GM12878 (cell line): ENCODE results near the gene ANTKMT. TPM values are rescaled to one million over a fixed set of nuclear protein-coding genes. Genes with fewer than 3 reads are reported as not detected.

ENCODE experiments used
- ATAC-seq: fragments of 200-7000 bp; cut with Tn5 transposase; 3 replicates; pipeline ENCODE4 v1.9.1; 2020; ENCODE audit warnings: mild to moderate bottlenecking, moderate library complexity
- BruUV-seq: library from RNA; stranded (reverse); fragments of 400-500 nt; replicated peaks from 2 replicates; lab custom pipeline; 2021; lab: Mats Ljungman, UMichigan
- CTCF ChIA-PET: fragments of 300-600 bp; sonication (Branson Sonifier 250); formaldehyde crosslinking; extraction: SDS; loops from one replicate; lab custom pipeline; 2021; ENCODE audit warnings: inconsistent platforms; lab: Yijun Ruan, JAX
- POLR2A ChIA-PET: fragments of 350-600 bp; formaldehyde crosslinking; extraction: SDS; loops from one replicate; lab custom pipeline; 2021; ENCODE audit warnings: inconsistent platforms; lab: Charles Lee
- RAD21 ChIA-PET: fragments of 300-600 bp; sonication (Branson Sonifier 250); formaldehyde crosslinking; loops from one replicate; lab custom pipeline; 2023; ENCODE audit warnings: antibody characterized with exemption; ENCODE audit not compliant: unreplicated experiment; lab: Charles Lee
- SMC1A ChIA-PET: fragments of 300-600 bp; sonication (Branson Sonifier 250); formaldehyde crosslinking; loops from one replicate; lab custom pipeline; 2023; ENCODE audit not compliant: unreplicated experiment, uncharacterized antibody; lab: Charles Lee
- DNase-seq: peaks from one replicate; pipeline ENCODE4 v3.0.0-alpha.2; 2011; ENCODE audit warnings: low read depth, low spot score
- FAIRE-seq: peaks from 3 replicates; lab custom pipeline; 2011; peaks lifted over from hg19 to GRCh38; lab: Jason Lieb, UNC
- H2AFZ ChIP-seq: 2 replicates; pipeline ENCODE4 v1.6.0; 2011; ENCODE audit warnings: low read depth, low read length, control low read depth; ENCODE audit not compliant: control insufficient read depth
- H3K27ac ChIP-seq: 2 replicates; pipeline ENCODE4 v1.5.1; 2011; ENCODE audit warnings: control low read depth; ENCODE audit not compliant: control insufficient read depth, insufficient read depth
- H3K27me3 ChIP-seq, 2 experiments: replicated peaks in 1 of 2; 2 replicates each; pipeline versions ENCODE4 v1.6.0 to v1.6.1; 2011; ENCODE audit warnings: low read length in 1 of 2; ENCODE audit not compliant: control insufficient read depth in 2 of 2, insufficient read depth in 2 of 2
- H3K36me3 ChIP-seq, 2 experiments: 2 replicates each; pipeline ENCODE4 v1.5.1; 2011; ENCODE audit warnings: low read length in 1 of 2; ENCODE audit not compliant: control insufficient read depth in 2 of 2, insufficient read depth in 2 of 2
- H3K4me1 ChIP-seq: 2 replicates; pipeline ENCODE4 v1.6.1; 2011; ENCODE audit warnings: mild to moderate bottlenecking, low read length, moderate library complexity, mixed read lengths; ENCODE audit not compliant: control insufficient read depth, insufficient read depth
- H3K4me2 ChIP-seq: 2 replicates; pipeline ENCODE4 v1.6.0; 2011; ENCODE audit warnings: control low read depth; ENCODE audit not compliant: control insufficient read depth, insufficient read depth
- H3K4me3 ChIP-seq: fragments of 200-600 bp; sonication (generic); 2 replicates; pipeline ENCODE4 v1.5.1; 2016
- H3K79me2 ChIP-seq: 2 replicates; pipeline ENCODE4 v1.6.0; 2011; ENCODE audit warnings: low read length; ENCODE audit not compliant: control insufficient read depth, insufficient read depth
- H3K9ac ChIP-seq: 2 replicates; pipeline ENCODE4 v1.8.0; 2011; ENCODE audit warnings: low read length, control low read depth, mixed read lengths; ENCODE audit not compliant: control insufficient read depth, insufficient read depth
- H3K9me3 ChIP-seq: replicated peaks from 3 replicates; pipeline ENCODE4 v1.5.1; 2011; ENCODE audit warnings: mild to moderate bottlenecking, low read length; ENCODE audit not compliant: control insufficient read depth, insufficient read depth
- H4K20me1 ChIP-seq: 2 replicates; pipeline ENCODE4 v1.6.0; 2011; ENCODE audit not compliant: control insufficient read depth, insufficient read depth
- HDAC2 ChIP-seq: fragments of 200-600 bp; sonication (generic); IDR thresholded peaks from 2 replicates; pipeline ENCODE4 v1.6.1; 2017
- JUNB ChIP-seq: IDR thresholded peaks from 2 replicates; pipeline ENCODE4 v1.6.1; 2016; ENCODE audit warnings: antibody characterized with exemption, mild to moderate bottlenecking
- NFYA ChIP-seq: IDR thresholded peaks from 2 replicates; pipeline ENCODE4 v1.6.1; 2011; ENCODE audit warnings: low read depth, mild to moderate bottlenecking, low read length, improper control_type of control experiment, borderline replicate concordance
- POLR2A ChIP-seq: IDR thresholded peaks from 2 replicates; pipeline ENCODE4 v1.6.1; 2011; ENCODE audit warnings: low read depth, mild to moderate bottlenecking, low read length
- POLR2AphosphoS5 ChIP-seq: IDR thresholded peaks from 2 replicates; pipeline ENCODE4 v1.6.1; 2011; ENCODE audit warnings: mild to moderate bottlenecking, low read length, inconsistent platforms
- TAF1 ChIP-seq: IDR thresholded peaks from 2 replicates; pipeline ENCODE4 v1.6.1; 2011; ENCODE audit warnings: mild to moderate bottlenecking, low read depth, low read length, borderline replicate concordance
- WGBS: methylation state at CpG from one replicate; pipeline ENCODE4 v1.1.6; 2016; ENCODE audit warnings: low lambda C conversion rate; ENCODE audit not compliant: insufficient replicate concordance, insufficient coverage; ENCODE audit errors: missing lambda C conversion rate; 5-methylcytosine and 5-hydroxymethylcytosine counted together
- in situ Hi-C: fragments of 300-500 bp; cut with MboI; formaldehyde crosslinking; loops from 9 replicates; pipeline ENCODE4 v1.14.3; 2018; ENCODE audit warnings: mixed read lengths
- intact Hi-C: fragments of 100-400 bp; cut with micrococcal nuclease; formaldehyde crosslinking; loops from one replicate; pipeline ENCODE4 v1.14.2; 2022; ENCODE audit not compliant: unreplicated experiment
- polyA plus RNA-seq, 11 experiments: library from polyadenylated mRNA; depleted of rRNA in 4 of 11; unstranded in 6 of 11; stranded (reverse) in 5 of 11; fragments of >200 nt; fragmentation: Nextera tagmentation in 4 of 11; fragmentation: Illumina TruSeq in 1 of 11; extraction: Ambion mirVana in 4 of 11; extraction: Trizol in 1 of 11; gene quantifications; 1 replicate in 1 of 11; 2 replicates in 10 of 11; pipeline versions ENCODE4 v1.2.1 to v1.2.3, GENCODE V29; 2011 to 2016; ENCODE audit warnings: inconsistent platforms in 2 of 11, missing spikeins in 2 of 11, low read depth in 1 of 11
- total RNA-seq, 4 experiments: library from RNA; depleted of rRNA in 3 of 4; stranded (reverse); fragments of >200 nt in 3 of 4; fragmentation: Illumina TruSeq in 1 of 4; extraction: Trizol in 1 of 4; gene quantifications; 2 replicates each; pipeline versions ENCODE4 v1.2.1 to v1.2.3, GENCODE V29; 2013 to 2021

Gene ANTKMT
- total and polyA plus RNA-seq, 10 of the 15 experiments (the other 5 are each of a cell fraction or from before 2014, with no cell fraction given): 0.58 to 60.5 (median 25.8) TPM

DNA sequence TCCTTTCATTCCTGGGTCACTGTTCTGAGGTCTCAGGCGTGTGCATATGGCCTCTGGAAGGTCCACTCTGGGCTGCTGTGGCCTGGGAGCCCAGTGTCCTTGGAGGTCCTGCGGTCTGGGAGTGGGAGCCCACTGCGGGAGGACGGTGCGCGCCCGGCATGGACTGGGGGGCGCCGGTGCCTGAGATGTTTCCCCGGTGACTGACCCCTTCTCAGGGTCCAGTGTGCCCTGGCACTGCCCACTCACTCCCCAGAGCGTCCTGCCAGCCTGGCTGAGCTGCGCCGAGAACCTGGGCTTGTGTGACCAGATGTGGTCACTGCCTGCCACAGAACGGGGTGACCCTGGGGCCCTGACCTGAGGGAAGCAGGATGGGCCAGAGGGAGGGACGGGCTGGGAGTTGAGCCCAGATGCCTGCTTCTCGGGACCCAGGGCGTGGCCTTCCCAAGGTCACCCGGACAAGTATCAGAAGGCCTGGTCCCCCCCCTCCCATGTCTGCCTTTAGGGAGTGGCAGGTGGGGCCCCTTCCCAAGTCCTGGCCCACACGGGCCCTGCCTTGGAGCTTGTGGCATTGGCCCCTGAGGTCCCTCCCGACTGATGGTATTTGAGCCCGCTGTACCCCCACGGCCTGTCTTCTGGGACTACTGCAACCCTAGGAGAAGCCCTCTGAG is 46.6 kb upstream of the ANTKMT start:
- Histone ChIP-seq H4K20me1 (no peaks in the 10 kb centered on the region; the same call in 1 of the 2 replicates), H3K4me2 (no peak overlapping the region), H3K4me3 (no peak overlapping the region), H3K36me3 (peaks cover 0 to 18% of the 10 kb centered on the region in 2 experiments; a peak in 3 of 4 replicates), H3K9me3 (no peaks in the 10 kb centered on the region), H3K4me1 (no peaks in the 10 kb centered on the region), H3K27me3 (no peaks in the 10 kb centered on the region), H3K79me2 (peaks cover 2% of the 10 kb centered on the region; the same call in 1 of the 2 replicates), H2AFZ (no peak overlapping the region), H3K27ac (no peak overlapping the region), H3K9ac (no peak overlapping the region)
- in situ Hi-C loops: no loop called here
- FAIRE-seq (no peak), ATAC-seq (no peak), DNase-seq (no peak)
- intact Hi-C loops: no loop called here
- CTCF ChIA-PET: no interaction called here
- POLR2A ChIA-PET: no interaction called here
- SMC1A ChIA-PET: no interaction called here
- 92% methylated on average over 22 of the region's 22 CpGs for WGBS
- TSS peak; percentile 43 for BruUV-seq
- RAD21 ChIA-PET: no interaction called here
- TF ChIP-seq NFYA: no peak
- TF ChIP-seq JUNB: no peak
- 0 out of 2 replicates have a peak, but pooled peaks have one; percentile 20 for TF ChIP-seq POLR2AphosphoS5
- TF ChIP-seq POLR2A: peak; percentile 21; the same call in 1 of the 2 replicates
- TF ChIP-seq HDAC2: no peak
- TF ChIP-seq TAF1: no peak
